Skin epidermis (tissue), 12 donors: ENCODE data around the gene ATP1A4.
"Not testable (repeated sequence)": the region's sequence is repeated elsewhere in the genome, so short reads cannot be mapped to it uniquely, and the experiment has no call there.

Source experiments
- H3K27ac ChIP-seq, 21 experiments: fragments of 200-600 bp; sonication (generic) in 11 of 21; one replicate each; pipeline ENCODE4 v1.5.0; 2020; ENCODE audit warnings: mild to moderate bottlenecking in 3 of 21, inconsistent platforms in 2 of 21, moderate library complexity in 2 of 21
- H3K4me3 ChIP-seq, 7 experiments: fragments of 200-600 bp; sonication (generic) in 2 of 7; one replicate each; pipeline ENCODE4 v1.5.0; 2020; ENCODE audit warnings: inconsistent platforms in 2 of 7, mild to moderate bottlenecking in 2 of 7, moderate library complexity in 1 of 7

The ATP1A4 gene

GRCh38 chr1:160151303-160151702 lies at the start of gene ATP1A4:
TSS of gene ATP1A4 (plus strand) at chr1:160151603. CDS start at chr1:160152041, 438 bp downstream.
- H3K4me3 ChIP-seq: no peak within 1 kb of the TSS
- H3K27ac ChIP-seq: no peak within 1 kb of the TSS

GRCh38 chr1:160101717-160102522 lies 49.5 kb upstream of the ATP1A4 start:
- peak overlapping the region in 8 of 21 experiments; percentile 17 to 62 (median 44) for H3K27ac ChIP-seq
- H3K4me3 ChIP-seq: no peak overlapping the region

GRCh38 chr1:160103658-160104408 lies 47.6 kb upstream of the ATP1A4 start:
- no peak overlapping the region for H3K4me3 ChIP-seq
- no peak overlapping the region for H3K27ac ChIP-seq

- Histone ChIP-seq H3K4me3 (no peak overlapping the region), H3K27ac (no peak overlapping the region)
Measured at GRCh38 chr1:160104486-160104885, 46.9 kb upstream of the ATP1A4 start.

- no peak overlapping the region for H3K4me3 ChIP-seq
- H3K27ac ChIP-seq: no peak overlapping the region
Measured at GRCh38 chr1:160105155-160105554, 46.2 kb upstream of the ATP1A4 start.

- Histone ChIP-seq H3K27ac (no peak overlapping the region), H3K4me3 (no peak overlapping the region)
Measured at GRCh38 chr1:160107512-160107911, 43.9 kb upstream of the ATP1A4 start.

- no peak overlapping the region for H3K27ac ChIP-seq
Measured at GRCh38 chr1:160108888-160109662, 42.3 kb upstream of the ATP1A4 start.

GRCh38 chr1:160109686-160110085 lies 41.7 kb upstream of the ATP1A4 start:
- H3K27ac ChIP-seq: no peak overlapping the region
- H3K4me3 ChIP-seq: no peak overlapping the region

More at GRCh38 chr1:160108888-160109662, 42.3 kb upstream of the ATP1A4 start:
- no peak overlapping the region for H3K4me3 ChIP-seq

GRCh38 chr1:160111462-160111861 lies 39.9 kb upstream of the ATP1A4 start:
- H3K27ac ChIP-seq: not testable (repeated sequence)

GRCh38 chr1:160112357-160112756 lies 39.0 kb upstream of the ATP1A4 start:
- H3K4me3 ChIP-seq: no peak overlapping the region
- no peak overlapping the region for H3K27ac ChIP-seq

More at GRCh38 chr1:160111462-160111861, 39.9 kb upstream of the ATP1A4 start:
- not testable (repeated sequence) for H3K4me3 ChIP-seq

- no peak overlapping the region for H3K4me3 ChIP-seq
- peak overlapping the region in 1 of 21 experiments; percentile 8 for H3K27ac ChIP-seq
Measured at GRCh38 chr1:160113407-160113806, 38.0 kb upstream of the ATP1A4 start.

- Histone ChIP-seq H3K4me3 (no peak overlapping the region), H3K27ac (peak overlapping the region in 1 of 21 experiments; percentile 8)
Measured at GRCh38 chr1:160114085-160114484, 37.3 kb upstream of the ATP1A4 start.

GRCh38 chr1:160115545-160116282 lies 35.7 kb upstream of the ATP1A4 start, which contains the start of gene ATP1A2:
TSS of gene ATP1A2 (plus strand) at chr1:160115759. CDS start at chr1:160115862, 103 bp downstream.
- H3K4me3 ChIP-seq: no peak within 1 kb of the TSS
- H3K27ac ChIP-seq: no peak within 1 kb of the TSS

- Histone ChIP-seq H3K4me3 (no peak overlapping the region), H3K27ac (no peak overlapping the region)
Measured at GRCh38 chr1:160116283-160117147, 34.9 kb upstream of the ATP1A4 start.

- no peak overlapping the region for H3K4me3 ChIP-seq
- H3K27ac ChIP-seq: no peak overlapping the region
Measured at GRCh38 chr1:160117300-160117699, 34.1 kb upstream of the ATP1A4 start.

- H3K4me3 ChIP-seq: no peak overlapping the region
- no peak overlapping the region for H3K27ac ChIP-seq
Measured at GRCh38 chr1:160117709-160118183, 33.7 kb upstream of the ATP1A4 start.

- H3K4me3 ChIP-seq: no peak overlapping the region
Measured at GRCh38 chr1:160118928-160119327, 32.5 kb upstream of the ATP1A4 start.

GRCh38 chr1:160120797-160121196 lies 30.6 kb upstream of the ATP1A4 start:
- Histone ChIP-seq H3K27ac (no peak overlapping the region), H3K4me3 (no peak overlapping the region)

More at GRCh38 chr1:160118928-160119327, 32.5 kb upstream of the ATP1A4 start:
- H3K27ac ChIP-seq: no peak overlapping the region
